GM18517 (cell line): ENCODE data around the gene HSF5.

Experiments
- ATAC-seq: cut with Tn5 transposase; IDR thresholded peaks from one replicate; pipeline ENCODE4 v1.9.1; 2021; ENCODE audit warnings: mild to moderate bottlenecking, moderate library complexity; ENCODE audit not compliant: unreplicated experiment

Gene HSF5

GRCh38 chr17:58373003-58373402, 115.2 kb downstream of the HSF5 start:
- no peak for ATAC-seq

- no peak for ATAC-seq
Measured at GRCh38 chr17:58371300-58371950, 116.8 kb downstream of the HSF5 start.

- ATAC-seq: no peak
Measured at GRCh38 chr17:58370716-58371115, 117.5 kb downstream of the HSF5 start.

GRCh38 chr17:58370309-58370708, 117.9 kb downstream of the HSF5 start:
- ATAC-seq: no peak
